ENCODE results near the gene PXMP4.

PXMP4 gene

GRCh38 chr20:33658929-33659328 lies 61.2 kb downstream of the PXMP4 start:
- ATAC-seq (replicated peaks) (no peak), DNase-seq (no peak)
- H3K27ac Mint-ChIP-seq: no peak overlapping the region
- peaks cover 4 to 5% of the 10 kb centered on the region in 2 donors for H3K36me3 Mint-ChIP-seq
- no peaks in the 10 kb centered on the region for H3K27me3 Mint-ChIP-seq
- peaks cover 9 to 10% of the 10 kb centered on the region in 2 donors for H3K4me1 Mint-ChIP-seq
- no peaks in the 10 kb centered on the region for H3K9me3 Mint-ChIP-seq
- no peak overlapping the region for H3K4me3 Mint-ChIP-seq

- H3K36me3 Mint-ChIP-seq: peaks cover 4 to 5% of the 10 kb centered on the region in 2 donors
- peaks cover 8 to 10% of the 10 kb centered on the region in 2 donors for H3K4me1 Mint-ChIP-seq
- no peak overlapping the region for H3K27ac Mint-ChIP-seq
- no peaks in the 10 kb centered on the region for H3K27me3 Mint-ChIP-seq
- ATAC-seq (replicated peaks): no peak
- DNase-seq: no peak
- H3K4me3 Mint-ChIP-seq: no peak overlapping the region
- no peaks in the 10 kb centered on the region for H3K9me3 Mint-ChIP-seq
Observed at GRCh38 chr20:33658510-33658909, 61.6 kb downstream of the PXMP4 start.

DNA sequence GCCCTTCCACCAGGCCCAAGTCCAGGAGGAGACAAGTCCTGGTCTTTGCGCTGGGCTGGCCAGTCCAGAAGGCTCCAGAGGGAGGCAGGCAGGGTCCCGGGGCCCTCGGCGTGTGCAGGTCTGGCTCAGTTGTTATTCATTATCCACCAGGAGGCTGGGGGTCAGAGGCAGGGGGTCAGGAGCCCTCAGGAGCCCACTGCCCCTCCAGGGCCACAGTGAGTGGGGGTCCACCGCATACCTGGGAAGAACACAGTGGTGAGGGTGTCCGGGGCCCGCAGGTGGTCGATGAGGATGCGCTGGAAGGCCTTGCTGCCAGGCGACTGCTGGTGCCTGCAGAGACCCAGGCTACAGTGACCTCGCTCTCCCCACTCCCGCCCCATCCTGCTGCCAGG lies 62.4 kb downstream of the PXMP4 start:
- Mint-ChIP-seq H3K4me3 (no peak overlapping the region), H3K27ac (no peak overlapping the region), H3K9me3 (no peaks in the 10 kb centered on the region), H3K4me1 (peaks cover 11 to 12% of the 10 kb centered on the region in 2 donors), H3K27me3 (no peaks in the 10 kb centered on the region), H3K36me3 (peaks cover 4 to 5% of the 10 kb centered on the region in 2 donors)
- DNase-seq: no peak
- ATAC-seq (replicated peaks): no peak

DNA sequence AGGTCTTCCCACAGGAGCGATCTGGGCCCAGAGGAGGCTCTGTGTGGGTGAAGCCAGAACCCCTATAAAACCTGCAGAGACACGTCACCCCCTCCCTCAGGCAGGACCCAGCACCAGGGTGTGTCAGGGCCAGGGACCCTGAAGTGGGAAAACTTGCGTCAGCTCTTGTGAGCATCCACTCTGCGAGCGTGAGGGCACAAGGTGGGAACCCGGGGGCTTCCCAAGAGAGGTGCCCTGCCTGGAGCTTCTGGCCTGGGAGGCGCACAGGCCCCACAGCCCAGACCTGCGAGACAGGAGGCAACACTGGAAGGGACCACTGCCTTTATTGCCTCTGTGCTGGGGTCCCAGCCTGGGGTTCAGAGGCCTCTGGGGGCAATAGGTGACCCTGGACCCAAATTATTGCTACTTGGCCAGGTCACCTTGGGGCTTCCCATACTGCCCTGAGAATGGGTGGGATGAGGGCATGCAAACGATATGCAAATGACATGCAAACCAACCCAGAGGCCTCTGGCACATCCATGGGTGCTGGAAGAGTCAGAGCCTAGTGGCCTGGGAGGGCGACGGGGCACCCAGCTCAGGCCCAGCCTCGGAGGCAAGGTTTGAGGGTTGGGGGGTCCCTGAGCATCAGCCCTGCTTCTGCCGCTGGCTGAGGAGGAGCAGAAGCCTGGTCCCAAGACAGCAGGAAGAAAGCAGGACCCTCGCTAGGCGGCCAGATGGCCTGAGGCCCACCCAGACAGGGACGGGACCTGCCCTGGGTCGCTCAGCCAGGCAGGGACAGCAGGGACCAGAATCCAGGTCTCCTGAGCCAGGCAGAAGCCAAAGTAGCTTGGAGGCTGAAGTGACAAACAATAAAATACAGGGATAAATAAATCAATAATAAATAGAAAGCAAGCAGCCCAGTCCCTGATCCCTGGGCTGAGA lies 63.1 kb downstream of the PXMP4 start:
- no peak for ATAC-seq (replicated peaks)
- no peak for DNase-seq
- Mint-ChIP-seq H3K27ac (no peak overlapping the region), H3K9me3 (no peaks in the 10 kb centered on the region), H3K27me3 (no peaks in the 10 kb centered on the region), H3K4me1 (peaks cover 9 to 16% of the 10 kb centered on the region in 2 donors), H3K36me3 (peaks cover 4 to 5% of the 10 kb centered on the region in 2 donors), H3K4me3 (no peak overlapping the region)

GRCh38 chr20:33656010-33656782 lies 63.9 kb downstream of the PXMP4 start:
- peak overlapping the region; percentile 9 for H3K27ac Mint-ChIP-seq
- DNase-seq: no peak
- no peak for ATAC-seq (replicated peaks)
- H3K27me3 Mint-ChIP-seq: no peaks in the 10 kb centered on the region
- no peak overlapping the region for H3K4me3 Mint-ChIP-seq
- peaks cover 8 to 17% of the 10 kb centered on the region in 2 donors for H3K4me1 Mint-ChIP-seq
- peaks cover 4 to 5% of the 10 kb centered on the region in 2 donors for H3K36me3 Mint-ChIP-seq
- H3K9me3 Mint-ChIP-seq: no peaks in the 10 kb centered on the region

GRCh38 chr20:33655164-33655563 lies 64.9 kb downstream of the PXMP4 start:
- no peaks in the 10 kb centered on the region for H3K9me3 Mint-ChIP-seq
- ATAC-seq (replicated peaks): no peak
- peaks cover 4 to 5% of the 10 kb centered on the region in 2 donors for H3K36me3 Mint-ChIP-seq
- no peak overlapping the region for H3K4me3 Mint-ChIP-seq
- DNase-seq: no peak
- no peaks in the 10 kb centered on the region for H3K27me3 Mint-ChIP-seq
- H3K4me1 Mint-ChIP-seq: peaks cover 8 to 17% of the 10 kb centered on the region in 2 donors
- no peak overlapping the region for H3K27ac Mint-ChIP-seq

- H3K9me3 Mint-ChIP-seq: no peaks in the 10 kb centered on the region
- no peak overlapping the region for H3K4me3 Mint-ChIP-seq
Observed at GRCh38 chr20:33654680-33655161, 65.4 kb downstream of the PXMP4 start.

DNA sequence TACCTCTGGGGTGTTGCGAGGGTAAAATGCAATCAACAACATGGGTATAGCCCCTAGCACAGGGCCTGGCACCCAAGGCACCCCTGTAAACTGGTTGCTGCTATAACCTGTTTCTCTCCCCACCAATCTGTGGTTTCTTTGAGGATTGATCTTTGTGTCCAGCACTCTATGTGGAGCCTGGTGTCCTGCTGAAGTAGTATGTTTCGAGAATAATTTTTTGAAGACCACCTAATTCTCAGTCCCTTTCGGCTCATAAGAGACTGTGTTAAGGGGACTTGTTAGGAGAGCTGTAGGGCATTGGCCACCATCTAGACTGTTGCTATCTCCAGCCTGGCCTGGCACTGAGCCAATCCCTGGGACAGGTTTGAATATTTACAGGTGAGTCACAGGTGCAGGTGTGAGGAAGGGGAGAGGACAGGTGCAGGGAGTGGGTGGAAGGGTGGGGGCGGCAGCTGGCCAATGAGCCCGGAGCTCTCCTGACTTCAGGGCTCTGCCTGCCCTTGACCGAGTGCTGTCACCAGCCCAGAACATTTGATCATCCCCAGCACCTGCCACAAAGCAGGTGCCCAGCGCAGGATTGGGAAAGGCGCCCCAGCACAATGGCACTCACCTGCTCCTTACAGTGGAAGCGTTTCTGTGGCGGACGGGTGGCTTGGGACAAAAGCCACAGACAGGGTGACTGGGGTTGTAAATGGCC lies 66.1 kb downstream of the PXMP4 start:
- no peaks in the 10 kb centered on the region for H3K9me3 Mint-ChIP-seq
- no peak for ATAC-seq (replicated peaks)
- H3K27ac Mint-ChIP-seq: no peak overlapping the region
- no peaks in the 10 kb centered on the region for H3K27me3 Mint-ChIP-seq
- H3K36me3 Mint-ChIP-seq: peaks cover 2% of the 10 kb centered on the region in 2 donors
- no peak for DNase-seq
- no peak overlapping the region for H3K4me3 Mint-ChIP-seq
- peaks cover 8 to 17% of the 10 kb centered on the region in 2 donors for H3K4me1 Mint-ChIP-seq

More at GRCh38 chr20:33654680-33655161, 65.4 kb downstream of the PXMP4 start:
- Mint-ChIP-seq H3K27me3 (no peaks in the 10 kb centered on the region), H3K27ac (peak overlapping the region; percentile 49), H3K4me1 (peaks cover 8 to 17% of the 10 kb centered on the region in 2 donors), H3K36me3 (peaks cover 4 to 5% of the 10 kb centered on the region in 2 donors)
- ATAC-seq (replicated peaks) (no peak), DNase-seq (no peak)

DNA sequence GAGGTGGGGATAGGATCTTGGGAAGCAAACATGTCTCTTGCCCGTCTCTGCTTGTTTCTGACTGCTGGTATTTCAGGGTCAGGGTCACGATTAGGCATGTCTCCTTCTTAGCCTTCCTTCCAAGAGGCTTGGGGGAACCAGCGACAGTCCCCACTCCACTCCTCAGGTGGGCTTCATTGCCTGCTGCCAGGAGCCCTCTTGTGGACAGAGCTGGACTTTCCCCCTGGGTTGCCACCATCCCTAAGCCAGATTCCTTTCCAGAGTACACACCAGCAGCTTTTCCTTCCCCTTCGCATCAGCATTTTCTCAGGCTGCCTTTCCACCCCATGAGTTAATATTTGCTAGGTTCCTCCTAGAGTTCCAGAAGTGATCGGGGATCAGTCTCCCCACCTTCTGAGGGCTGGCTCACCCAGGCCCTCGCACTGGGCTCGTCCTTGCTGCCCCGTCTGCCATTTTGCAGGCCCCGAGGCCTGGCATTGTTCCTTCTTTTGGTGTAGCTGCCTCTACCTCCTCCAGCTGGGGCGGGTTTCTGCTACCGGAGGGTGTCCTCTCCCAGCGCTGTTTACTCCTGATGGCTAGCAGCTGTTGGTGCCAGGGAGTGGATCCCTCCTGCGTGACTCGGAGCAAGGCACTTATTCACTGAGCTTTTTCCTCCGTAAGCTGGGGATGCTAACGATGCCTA lies 66.8 kb downstream of the PXMP4 start:
- Mint-ChIP-seq H3K4me1 (peaks cover 8 to 17% of the 10 kb centered on the region in 2 donors), H3K36me3 (no peaks in the 10 kb centered on the region), H3K9me3 (no peaks in the 10 kb centered on the region), H3K27ac (peak overlapping the region; percentile 11), H3K27me3 (no peaks in the 10 kb centered on the region), H3K4me3 (no peak overlapping the region)
- DNase-seq (peak; percentile 36), ATAC-seq (replicated peaks) (peak; percentile 66 to 80)
